ENCODE measurements around the gene CACNA1G.

GRCh38 chr17:50558941-50559614 lies 1.4 kb upstream of the CACNA1G start:
- no peak for TF ChIP-seq CTCF (IDR thresholded peaks at IDR 0.05)
- no peak for TF ChIP-seq POLR2A (IDR thresholded peaks at IDR 0.05)

Measured in right lobe of liver (tissue), 4 donors.